NCI-H774 (cell line): Measurements from ENCODE around the gene ADD1.

ENCODE experiments used
- DNase-seq: peaks from one replicate; lab custom pipeline; 2025; lab: John Stamatoyannopoulos, UW

The ADD1 gene

DNA sequence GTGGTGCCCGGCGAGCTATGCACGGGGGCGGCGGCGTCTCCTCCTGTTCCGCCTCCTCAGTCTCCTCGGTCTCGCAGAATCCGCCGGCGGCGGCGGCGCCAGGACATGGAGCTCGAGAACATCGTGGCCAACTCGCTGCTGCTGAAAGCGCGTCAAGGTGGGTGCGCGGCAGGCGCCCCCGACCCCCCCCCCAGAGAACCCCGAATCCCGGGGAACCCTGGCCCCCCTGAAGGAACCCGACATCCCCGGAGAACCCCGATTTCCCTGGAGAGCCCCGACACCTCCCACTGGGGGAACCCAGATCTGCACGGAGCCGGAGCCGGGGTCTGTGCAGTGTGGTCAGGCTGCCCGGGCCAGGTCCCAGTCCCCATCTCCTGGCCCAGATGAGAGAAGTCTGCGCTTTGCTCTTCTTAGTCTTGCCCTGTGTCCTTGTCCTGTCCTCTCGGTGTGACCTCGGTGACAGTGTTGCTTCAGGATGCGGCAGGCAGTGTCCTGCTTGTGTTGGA is 120.4 kb downstream of the ADD1 start:
- DNase-seq = no peak

DNA sequence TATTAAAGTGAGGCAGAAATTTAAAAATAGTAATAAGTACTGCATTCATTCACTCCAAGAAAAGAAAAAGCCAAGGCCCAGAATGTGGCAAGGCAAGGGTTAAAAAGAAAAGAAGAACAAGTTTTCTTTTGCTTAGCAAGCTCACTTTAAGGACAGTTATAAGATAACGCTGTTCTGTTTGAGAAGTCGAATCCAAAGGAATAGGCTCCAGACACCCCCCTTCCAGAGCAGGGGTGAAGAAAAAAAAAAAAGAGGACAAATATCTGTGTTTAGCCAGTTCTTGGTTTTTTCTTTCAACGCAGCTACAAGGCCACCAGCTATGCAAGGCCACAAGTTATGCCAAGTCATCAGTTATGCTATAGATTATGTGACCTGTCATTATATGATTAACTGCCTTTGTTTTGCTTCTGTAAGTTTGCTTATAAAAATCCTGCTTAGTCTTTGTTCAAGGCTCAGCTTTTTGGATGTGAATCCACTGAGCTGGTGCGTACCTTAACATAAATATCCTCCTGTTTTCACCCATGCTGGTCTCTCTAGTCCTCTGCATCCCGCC is 121.1 kb downstream of the ADD1 start:
- DNase-seq = no peak

DNA sequence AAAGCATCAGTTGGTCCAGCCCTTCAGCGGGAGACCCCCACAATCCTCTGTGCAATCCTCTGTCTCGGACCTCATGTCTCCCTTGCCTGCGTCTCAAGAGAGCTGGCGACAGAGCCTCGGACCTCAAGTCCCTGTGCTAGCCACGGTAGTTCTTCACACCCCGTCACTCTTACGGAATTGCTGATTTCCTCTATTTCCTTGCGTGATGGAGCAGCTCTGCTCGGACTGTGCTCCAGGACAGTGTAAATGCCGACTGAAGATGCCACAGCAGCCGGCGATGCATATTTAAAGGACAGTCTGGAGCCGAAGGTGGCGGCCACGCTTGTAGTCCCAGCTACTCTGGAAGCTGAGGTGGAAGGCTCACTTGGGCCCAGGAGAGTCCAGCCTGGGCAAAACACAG is 121.6 kb downstream of the ADD1 start:
- DNase-seq = no peak

DNA sequence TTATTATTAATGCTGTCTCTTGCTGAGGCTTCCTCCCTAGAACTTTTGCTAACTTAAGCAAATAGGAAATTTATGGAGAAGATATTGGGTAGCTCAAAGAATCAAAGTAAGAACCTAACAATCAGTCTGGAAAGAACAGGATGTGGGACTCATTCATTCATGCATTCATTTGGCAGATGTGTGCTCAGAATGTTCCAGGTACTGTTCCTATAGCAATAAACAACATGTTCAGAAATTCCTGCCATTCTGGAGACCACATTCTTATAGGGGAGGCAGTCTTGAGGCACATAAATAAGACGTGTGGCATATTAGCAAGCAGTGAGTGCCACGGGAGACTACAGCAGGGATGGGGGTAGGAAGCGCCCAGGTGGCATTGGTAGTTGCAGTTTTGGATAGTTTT is 124.7 kb downstream of the ADD1 start:
- DNase-seq = no peak

DNA sequence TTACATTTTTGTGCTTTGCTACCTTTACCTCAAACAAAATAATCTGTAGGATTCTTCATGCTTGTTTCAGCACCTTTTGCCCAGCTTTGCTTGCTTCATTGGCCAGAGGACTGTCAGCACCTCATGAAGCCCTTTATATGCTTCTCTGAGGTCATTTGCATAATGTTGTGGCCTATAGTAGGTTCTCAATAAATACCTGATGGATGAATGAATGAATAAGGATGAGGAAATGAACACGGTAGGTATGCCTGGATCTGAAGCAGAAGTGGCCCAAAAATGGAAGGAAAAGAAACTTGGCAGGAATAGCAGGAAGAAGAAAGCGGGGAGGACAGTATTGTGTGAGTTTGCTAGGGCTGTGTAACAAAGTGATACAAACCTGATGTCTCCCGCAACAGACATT is 127.6 kb downstream of the ADD1 start:
- no peak for DNase-seq

DNA sequence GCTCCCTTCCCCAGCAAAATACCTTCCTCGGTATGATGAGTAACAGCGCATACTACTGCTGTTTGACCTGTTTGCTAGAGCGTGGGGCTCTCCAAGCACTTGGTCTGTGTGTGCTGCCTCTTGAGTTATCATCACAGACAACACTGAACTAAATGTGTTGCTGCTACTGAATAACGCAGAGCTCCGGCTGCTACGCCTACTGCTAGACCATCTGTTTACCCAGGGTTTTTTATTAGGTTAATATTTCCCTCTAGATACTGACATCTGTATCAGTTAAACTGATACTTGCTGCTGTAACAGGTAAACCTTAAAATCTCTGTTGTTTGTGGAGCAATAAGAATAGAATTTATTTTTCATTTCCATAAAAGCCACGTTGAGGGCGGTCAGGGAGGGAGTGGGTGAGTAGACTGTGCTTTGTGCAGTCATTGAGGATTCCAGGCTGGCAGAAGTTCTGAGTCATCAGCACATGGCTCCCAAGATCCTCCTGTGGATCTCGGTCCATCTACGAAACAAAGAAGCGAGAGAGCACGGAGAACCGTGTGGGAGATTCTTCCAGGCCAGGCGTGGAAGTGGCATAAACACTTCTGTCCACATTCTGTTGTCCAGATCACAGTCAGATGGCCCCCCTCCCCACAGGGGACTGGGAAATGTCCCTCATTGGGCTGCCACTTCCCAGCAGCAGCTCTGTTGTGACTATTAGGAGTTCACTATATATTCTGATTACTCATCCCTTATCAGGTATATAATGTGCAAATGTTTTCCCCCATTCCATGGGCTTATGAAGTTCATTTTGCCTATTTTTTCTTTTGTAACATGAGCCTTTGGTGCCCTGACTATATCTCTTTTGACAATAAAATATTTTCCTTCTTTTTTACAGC is 133.8 kb downstream of the ADD1 start:
- DNase-seq = no peak
